H1 (cell line): Measurements from ENCODE around the gene DVL2. TPM values are rescaled to one million over a fixed set of nuclear protein-coding genes. Genes with fewer than 3 reads are reported as not detected.

Experiments
- ATF2 ChIP-seq: IDR thresholded peaks from 2 replicates; pipeline ENCODE4 v1.6.1; 2012; ENCODE audit warnings: low read length, inconsistent platforms
- polyA plus RNA-seq, 7 experiments: library from polyadenylated mRNA; depleted of rRNA in 3 of 7; stranded (reverse) in 5 of 7; unstranded in 2 of 7; fragments of >200 nt in 5 of 7; fragments of 200-250 nt in 2 of 7; gene quantifications; 1 replicate in 5 of 7; 2 replicates in 1 of 7; 4 replicates in 1 of 7; pipeline versions ENCODE4 v1.2.1 to v1.2.3, GENCODE V29; 2011 to 2013; ENCODE audit warnings: missing spikeins in 2 of 7, mixed read lengths in 2 of 7
- total RNA-seq: library from RNA; stranded (reverse); fragmentation: NEBNext Ultra II Directional; extraction: Animal tissue kit (Norgen Biotek cat#: 25700); gene quantifications from 2 replicates; pipeline ENCODE4 v1.2.1, GENCODE V29; 2021

Gene DVL2
- total and polyA plus RNA-seq, 2 of the 8 experiments (the other 6 are each of a cell fraction or from before 2014, with no cell fraction given) = 19.0 to 59.6 TPM

GRCh38 chr17:7253082-7253481 lies 18.8 kb upstream of the DVL2 start (continued):
- no peak for TF ChIP-seq ATF2
